SW480 (cell line): ENCODE data around the gene KIAA2012.

Experiments
- DNase-seq: peaks from one replicate; pipeline ENCODE4 v3.0.0-alpha.2; 2016; ENCODE audit warnings: low spot score

Gene KIAA2012

GRCh38 chr2:202043475-202043874 lies 29.6 kb upstream of the KIAA2012 start:
- DNase-seq: no peak

GRCh38 chr2:202044777-202045176 lies 28.3 kb upstream of the KIAA2012 start:
- DNase-seq: no peak

- no peak for DNase-seq
These were observed 26.5 kb upstream of the KIAA2012 start for GRCh38 chr2:202046572-202046971.

- no peak for DNase-seq
These were observed 23.8 kb upstream of the KIAA2012 start for GRCh38 chr2:202049092-202049728.

GRCh38 chr2:202049840-202050239 lies 23.2 kb upstream of the KIAA2012 start:
- DNase-seq: no peak

- no peak for DNase-seq
These were observed 22.4 kb upstream of the KIAA2012 start for GRCh38 chr2:202050652-202051051.

GRCh38 chr2:202051499-202052161 lies 21.4 kb upstream of the KIAA2012 start:
- DNase-seq: no peak

- DNase-seq: no peak
These were observed 20.8 kb upstream of the KIAA2012 start for GRCh38 chr2:202052235-202052634.

- no peak for DNase-seq
These were observed 18.4 kb upstream of the KIAA2012 start for GRCh38 chr2:202054679-202055078.

- no peak for DNase-seq
These were observed 16.4 kb upstream of the KIAA2012 start for GRCh38 chr2:202056611-202057010.

GRCh38 chr2:202060218-202060617 lies 12.8 kb upstream of the KIAA2012 start:
- no peak for DNase-seq

- DNase-seq: no peak
These were observed 11.4 kb upstream of the KIAA2012 start for GRCh38 chr2:202061695-202062094.

- DNase-seq: peak; percentile 41
These were observed 8.7 kb upstream of the KIAA2012 start for GRCh38 chr2:202064171-202064880.

- DNase-seq: no peak
These were observed 8.2 kb upstream of the KIAA2012 start for GRCh38 chr2:202064881-202065230.

- no peak for DNase-seq
These were observed 7.2 kb upstream of the KIAA2012 start for GRCh38 chr2:202065876-202066275.

- no peak for DNase-seq
These were observed 6.2 kb upstream of the KIAA2012 start for GRCh38 chr2:202066875-202067274.

- DNase-seq: no peak
These were observed 5.5 kb upstream of the KIAA2012 start for GRCh38 chr2:202067589-202067988.

- DNase-seq: peak; percentile 100
These were observed 3.6 kb upstream of the KIAA2012 start for GRCh38 chr2:202069170-202070067.

GRCh38 chr2:202071107-202071506 lies 1.9 kb upstream of the KIAA2012 start:
- no peak for DNase-seq

- DNase-seq: peak; percentile 45
These were observed 829 bp upstream of the KIAA2012 start for GRCh38 chr2:202072226-202072625.

GRCh38 chr2:202074324-202074723 lies 1.3 kb downstream of the KIAA2012 start:
- no peak for DNase-seq

GRCh38 chr2:202079310-202079709 lies 6.3 kb downstream of the KIAA2012 start:
- DNase-seq: no peak
